Measurements from ENCODE around the gene PPM1N. TPM values are rescaled to one million over a fixed set of nuclear protein-coding genes. Genes with fewer than 3 reads are reported as not detected.
A peak's percentile ranks its signal among the peaks of the same experiment; 100 is the strongest.

PPM1N gene
- total and polyA plus RNA-seq, 2 of the 4 experiments (the other 2 are of a cell fraction): 0.90 to 1.6 TPM

DNA sequence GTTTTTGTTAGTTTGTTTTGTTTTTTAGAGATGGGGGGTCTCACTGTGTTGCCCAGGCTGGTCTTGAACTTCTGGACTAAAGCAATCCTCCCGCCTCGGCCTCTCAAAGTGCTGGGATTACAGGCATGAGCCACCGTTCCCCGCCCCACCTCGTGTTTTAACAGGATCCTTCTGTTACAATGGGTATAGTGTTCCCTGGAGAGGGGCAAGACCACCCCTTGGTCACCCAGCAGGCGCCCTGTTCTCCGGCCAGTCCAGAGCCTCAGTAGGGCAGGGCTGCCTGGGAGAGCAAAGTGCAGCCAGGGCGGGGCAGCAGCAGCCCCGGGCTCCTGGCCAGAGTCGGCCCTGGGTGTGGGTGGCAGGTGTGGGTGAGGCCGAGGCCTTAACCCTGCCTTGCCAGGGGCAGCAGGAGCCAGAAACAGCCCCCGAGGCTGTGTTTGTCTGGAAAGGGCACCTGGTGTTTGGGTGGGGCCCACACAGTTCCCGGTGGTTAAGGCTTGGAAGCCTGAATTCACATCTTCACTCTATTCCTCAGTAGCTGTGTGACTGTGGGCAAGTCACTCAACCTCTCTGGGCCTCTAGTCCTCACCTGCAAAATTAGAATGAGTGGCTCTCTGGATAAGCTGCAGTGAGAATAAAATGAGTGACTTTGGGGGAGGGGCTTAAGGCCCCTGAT lies 16.3 kb downstream of the PPM1N start:
- no peak overlapping the region for H2BK120ac ChIP-seq (ENCODE audit: low read depth, low read length)
- H2BK15ac ChIP-seq (ENCODE audit: low read depth, low read length): no peak overlapping the region
- no peak overlapping the region for H3K4me3 ChIP-seq (ENCODE audit: insufficient read depth, low read depth, low read length)
- DNase-seq (no peak), ATAC-seq (ENCODE audit: low read depth) (no peak)
- H3K18ac ChIP-seq (ENCODE audit: low read depth, low read length): no peak overlapping the region
- no peak overlapping the region for H3K4me2 ChIP-seq (ENCODE audit: low read depth, low read length)
- H3K9me3 ChIP-seq (ENCODE audit: control insufficient read depth, insufficient read depth, low read length): no peaks in the 10 kb centered on the region
- H4K8ac ChIP-seq (ENCODE audit: low read depth in 2 of 2, low read length in 2 of 2): no peak overlapping the region
- H3K14ac ChIP-seq (replicated peaks; ENCODE audit: low read depth, low read length): no peak overlapping the region
- no peak overlapping the region for H2BK20ac ChIP-seq (ENCODE audit: low read depth, low read length)
- no peak overlapping the region for H2AFZ ChIP-seq (replicated peaks; ENCODE audit: low read length, poor library complexity)
- ChIA-PET CTCF (no interaction called here), POLR2A (ENCODE audit: unreplicated experiment) (interaction anchor here (0.5 kb wide), 1 partner anchor 196 kb away, joined by 5 read pairs; no protein-coding TSS in a partner anchor)
- no peak overlapping the region for H3K56ac ChIP-seq (ENCODE audit: extremely low read depth, insufficient read depth, low read length)
- no peak overlapping the region for H2BK5ac ChIP-seq (ENCODE audit: low read depth, low read length, poor library complexity, severe bottlenecking)
- no peak overlapping the region for H3K23ac ChIP-seq (ENCODE audit: low read depth, low read length)
- H4K91ac ChIP-seq (ENCODE audit: insufficient read depth, low read depth, low read length): no peak overlapping the region
- in situ Hi-C loops (cut with MboI; ENCODE audit: low sequenced_read_pairs): no loop called here
- dilution Hi-C loops (cut with HindIII; ENCODE audit: low sequenced_read_pairs, unreplicated experiment): no loop called here
- 100% methylated on average over 2 of the region's 13 CpGs; no CpG with 5 or more reads in 1 of the 2 experiments for WGBS, 2 experiments (ENCODE audit: extremely low coverage in 2 of 2, insufficient read length in 1 of 2)
- H3K4ac ChIP-seq (ENCODE audit: low read depth, low read length): no peak overlapping the region
- no peak overlapping the region for H3K9ac ChIP-seq (ENCODE audit: low read depth, low read length)
- no peak overlapping the region for H4K5ac ChIP-seq (ENCODE audit: low read depth, low read length)
- H3K27me3 ChIP-seq (ENCODE audit: control insufficient read depth, insufficient read depth, low read length): no peaks in the 10 kb centered on the region
- H2AK5ac ChIP-seq (ENCODE audit: low read depth, low read length): no peak overlapping the region
- TF ChIP-seq RAD21 (IDR thresholded peaks at IDR 0.05; ENCODE audit: low read length) (no peak), POLR2A (IDR thresholded peaks at IDR 0.05; ENCODE audit: low read depth, low read length) (no peak), MAZ (IDR thresholded peaks at IDR 0.05; ENCODE audit: borderline replicate concordance, low read depth, low read length) (no peak), MXI1 (IDR thresholded peaks at IDR 0.05; ENCODE audit: borderline replicate concordance, low read depth, low read length) (no peak), NFE2L2 (IDR thresholded peaks at IDR 0.05; ENCODE audit: low read depth, low read length) (no peak), RFX5 (IDR thresholded peaks at IDR 0.05; ENCODE audit: low read depth, low read length) (no peak), MAFK (IDR thresholded peaks at IDR 0.05; ENCODE audit: low read depth, low read length) (no peak), CEBPB (IDR thresholded peaks at IDR 0.05; ENCODE audit: low read depth, low read length) (no peak), RCOR1 (IDR thresholded peaks at IDR 0.05; ENCODE audit: insufficient replicate concordance, low read length) (no peak), SMC3 (IDR thresholded peaks at IDR 0.05; ENCODE audit: low read depth, low read length) (no peak), CHD1 (IDR thresholded peaks at IDR 0.05; ENCODE audit: low read depth, low read length) (no peak), BHLHE40 (IDR thresholded peaks at IDR 0.05; ENCODE audit: low read depth, low read length) (no peak), FOS (IDR thresholded peaks at IDR 0.05; ENCODE audit: low read depth, low read length) (no peak)
- TF ChIP-seq, protein P1, sequence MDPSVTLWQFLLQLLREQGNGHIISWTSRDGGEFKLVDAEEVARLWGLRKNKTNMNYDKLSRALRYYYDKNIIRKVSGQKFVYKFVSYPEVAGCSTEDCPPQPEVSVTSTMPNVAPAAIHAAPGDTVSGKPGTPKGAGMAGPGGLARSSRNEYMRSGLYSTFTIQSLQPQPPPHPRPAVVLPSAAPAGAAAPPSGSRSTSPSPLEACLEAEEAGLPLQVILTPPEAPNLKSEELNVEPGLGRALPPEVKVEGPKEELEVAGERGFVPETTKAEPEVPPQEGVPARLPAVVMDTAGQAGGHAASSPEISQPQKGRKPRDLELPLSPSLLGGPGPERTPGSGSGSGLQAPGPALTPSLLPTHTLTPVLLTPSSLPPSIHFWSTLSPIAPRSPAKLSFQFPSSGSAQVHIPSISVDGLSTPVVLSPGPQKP (IDR thresholded peaks at IDR 0.05; ENCODE audit: borderline replicate concordance, low read depth, low read length): no peak
- TF ChIP-seq, protein P2, sequence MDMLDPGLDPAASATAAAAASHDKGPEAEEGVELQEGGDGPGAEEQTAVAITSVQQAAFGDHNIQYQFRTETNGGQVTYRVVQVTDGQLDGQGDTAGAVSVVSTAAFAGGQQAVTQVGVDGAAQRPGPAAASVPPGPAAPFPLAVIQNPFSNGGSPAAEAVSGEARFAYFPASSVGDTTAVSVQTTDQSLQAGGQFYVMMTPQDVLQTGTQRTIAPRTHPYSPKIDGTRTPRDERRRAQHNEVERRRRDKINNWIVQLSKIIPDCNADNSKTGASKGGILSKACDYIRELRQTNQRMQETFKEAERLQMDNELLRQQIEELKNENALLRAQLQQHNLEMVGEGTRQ (IDR thresholded peaks at IDR 0.05; ENCODE audit: low read depth, low read length): no peak
- TF ChIP-seq, protein P3, sequence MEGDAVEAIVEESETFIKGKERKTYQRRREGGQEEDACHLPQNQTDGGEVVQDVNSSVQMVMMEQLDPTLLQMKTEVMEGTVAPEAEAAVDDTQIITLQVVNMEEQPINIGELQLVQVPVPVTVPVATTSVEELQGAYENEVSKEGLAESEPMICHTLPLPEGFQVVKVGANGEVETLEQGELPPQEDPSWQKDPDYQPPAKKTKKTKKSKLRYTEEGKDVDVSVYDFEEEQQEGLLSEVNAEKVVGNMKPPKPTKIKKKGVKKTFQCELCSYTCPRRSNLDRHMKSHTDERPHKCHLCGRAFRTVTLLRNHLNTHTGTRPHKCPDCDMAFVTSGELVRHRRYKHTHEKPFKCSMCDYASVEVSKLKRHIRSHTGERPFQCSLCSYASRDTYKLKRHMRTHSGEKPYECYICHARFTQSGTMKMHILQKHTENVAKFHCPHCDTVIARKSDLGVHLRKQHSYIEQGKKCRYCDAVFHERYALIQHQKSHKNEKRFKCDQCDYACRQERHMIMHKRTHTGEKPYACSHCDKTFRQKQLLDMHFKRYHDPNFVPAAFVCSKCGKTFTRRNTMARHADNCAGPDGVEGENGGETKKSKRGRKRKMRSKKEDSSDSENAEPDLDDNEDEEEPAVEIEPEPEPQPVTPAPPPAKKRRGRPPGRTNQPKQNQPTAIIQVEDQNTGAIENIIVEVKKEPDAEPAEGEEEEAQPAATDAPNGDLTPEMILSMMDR (conservative IDR thresholded peaks at IDR 0.05; ENCODE audit: low read depth, low read length): no peak
- intact Hi-C loops (cut with micrococcal nuclease): no loop called here
- H4K20me1 ChIP-seq (ENCODE audit: insufficient read depth, low read length): peaks cover 91% of the 10 kb centered on the region
- H3K27ac ChIP-seq (ENCODE audit: insufficient read depth, low read length): no peak overlapping the region
- no TSS peak for BruUV-seq (replicated peaks)
- H3K9me1 ChIP-seq (ENCODE audit: insufficient read depth, low read length): peaks cover 6% of the 10 kb centered on the region; the same call in 1 of the 2 replicates
- peak overlapping the region; percentile 45 for H2AK9ac ChIP-seq (replicated peaks; ENCODE audit: low read depth, low read length, poor library complexity)
- H3K79me1 ChIP-seq (ENCODE audit: low read depth in 1 of 2, low read length in 2 of 2): peaks cover 5 to 72% of the 10 kb centered on the region in 2 experiments; a peak in 3 of 4 replicates
- H3K36me3 ChIP-seq (ENCODE audit: control insufficient read depth, insufficient read depth, low read length): peaks cover 32% of the 10 kb centered on the region
- peaks cover 7% of the 10 kb centered on the region for H3K4me1 ChIP-seq (ENCODE audit: control insufficient read depth, insufficient read depth, low read length)
